PC-9 (cell line): ENCODE results near the gene THBS3.

Experiments
- EZH2 ChIP-seq: fragments of 200-600 bp; sonication (generic); IDR thresholded peaks from 2 replicates; pipeline ENCODE4 v1.8.0; 2017; ENCODE audit warnings: antibody characterized with exemption, low read depth
- TF ChIP-seq, protein P1 (sequence below): fragments of 200-600 bp; sonication (generic); conservative IDR thresholded peaks from 2 replicates; pipeline ENCODE4 v1.6.1; 2017; ENCODE audit warnings: mixed run types, antibody characterized with exemption, mild to moderate bottlenecking, moderate library complexity

DNA sequence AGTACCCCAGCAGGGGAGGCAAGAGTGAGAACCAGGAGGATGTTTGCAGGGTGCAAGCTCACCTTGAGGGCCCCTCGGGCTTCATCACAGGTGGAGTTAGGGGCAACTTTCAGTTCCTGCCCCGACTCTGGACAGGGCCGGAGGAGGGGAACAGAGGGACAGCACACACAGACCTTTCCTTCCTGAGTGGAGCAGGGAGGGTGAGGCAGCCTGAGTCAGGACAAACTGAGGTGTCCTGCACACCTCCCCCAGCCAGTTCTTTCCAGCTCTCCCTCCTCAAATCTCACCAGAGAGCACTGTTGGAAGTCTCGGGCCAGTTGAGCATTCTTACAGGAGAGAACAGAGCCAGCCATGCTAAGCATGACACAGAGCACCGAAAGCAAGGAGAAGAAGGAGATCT, 46.1 kb upstream of the THBS3 start:
- TF ChIP-seq, protein P1, sequence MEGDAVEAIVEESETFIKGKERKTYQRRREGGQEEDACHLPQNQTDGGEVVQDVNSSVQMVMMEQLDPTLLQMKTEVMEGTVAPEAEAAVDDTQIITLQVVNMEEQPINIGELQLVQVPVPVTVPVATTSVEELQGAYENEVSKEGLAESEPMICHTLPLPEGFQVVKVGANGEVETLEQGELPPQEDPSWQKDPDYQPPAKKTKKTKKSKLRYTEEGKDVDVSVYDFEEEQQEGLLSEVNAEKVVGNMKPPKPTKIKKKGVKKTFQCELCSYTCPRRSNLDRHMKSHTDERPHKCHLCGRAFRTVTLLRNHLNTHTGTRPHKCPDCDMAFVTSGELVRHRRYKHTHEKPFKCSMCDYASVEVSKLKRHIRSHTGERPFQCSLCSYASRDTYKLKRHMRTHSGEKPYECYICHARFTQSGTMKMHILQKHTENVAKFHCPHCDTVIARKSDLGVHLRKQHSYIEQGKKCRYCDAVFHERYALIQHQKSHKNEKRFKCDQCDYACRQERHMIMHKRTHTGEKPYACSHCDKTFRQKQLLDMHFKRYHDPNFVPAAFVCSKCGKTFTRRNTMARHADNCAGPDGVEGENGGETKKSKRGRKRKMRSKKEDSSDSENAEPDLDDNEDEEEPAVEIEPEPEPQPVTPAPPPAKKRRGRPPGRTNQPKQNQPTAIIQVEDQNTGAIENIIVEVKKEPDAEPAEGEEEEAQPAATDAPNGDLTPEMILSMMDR, result no peak
- TF ChIP-seq EZH2, result no peak
